K562 (cell line): Measurements from ENCODE around the gene SPOCK3. TPM values are rescaled to one million over a fixed set of nuclear protein-coding genes. Genes with fewer than 3 reads are reported as not detected.

Experiments used
- ATAC-seq: fragments of 200-7000 bp; cut with Tn5 transposase; 3 replicates; pipeline ENCODE4 v1.9.1; 2020; ENCODE audit warnings: moderate library complexity
- BruUV-seq: library from RNA; stranded (reverse); fragments of 400-500 nt; replicated peaks from 2 replicates; lab custom pipeline; 2021; lab: Mats Ljungman, UMichigan
- CTCF ChIA-PET: fragments of 300-600 bp; formaldehyde crosslinking; extraction: SDS; loops from one replicate; lab custom pipeline; 2021; ENCODE audit warnings: low intra/inter-chr PET ratio; lab: Yijun Ruan, JAX
- POLR2A ChIA-PET: fragments of 300-600, 350-650 bp; sonication (Branson Sonifier 250); formaldehyde crosslinking; extraction: SDS; loops from one replicate; lab custom pipeline; 2021; ENCODE audit warnings: antibody characterized with exemption, inconsistent platforms; lab: Yijun Ruan, JAX
- DNase-seq, 4 experiments: peaks; one replicate each; pipeline versions ENCODE4 v3.0.0 to v3.0.0-alpha.2; 2011 to 2018; ENCODE audit warnings: low spot score in 3 of 4, mixed read lengths in 3 of 4; ENCODE audit errors: extremely low read depth in 1 of 4
- FAIRE-seq: peaks from 2 replicates; lab custom pipeline; 2011; peaks lifted over from hg19 to GRCh38; lab: Jason Lieb, UNC
- H2AFZ ChIP-seq: 2 replicates; pipeline ENCODE4 v1.6.0; 2011; ENCODE audit warnings: low read depth, low read length, control low read depth, inconsistent platforms
- H3K27ac ChIP-seq: fragments of 200-600 bp; 3 replicates; pipeline ENCODE4 v1.8.0; 2011; ENCODE audit warnings: low read depth, mild to moderate bottlenecking, control low read depth, inconsistent platforms, low read length, moderate library complexity, mixed read lengths; ENCODE audit errors: extremely low read depth
- H3K27me3 ChIP-seq, 2 experiments: fragments of 300-600 bp in 1 of 2; 2 replicates in 1 of 2; 3 replicates in 1 of 2; pipeline versions ENCODE4 v1.6.0 to v1.8.0; 2011; ENCODE audit warnings: inconsistent platforms in 2 of 2, low read length in 2 of 2, mild to moderate bottlenecking in 1 of 2, mixed read lengths in 1 of 2, moderate library complexity in 1 of 2; ENCODE audit not compliant: control insufficient read depth in 2 of 2, insufficient read depth in 2 of 2
- H3K36me3 ChIP-seq: fragments of 300-600 bp; 3 replicates; pipeline ENCODE4 v1.8.0; 2011; ENCODE audit warnings: mild to moderate bottlenecking, low read length, inconsistent platforms; ENCODE audit not compliant: control insufficient read depth, insufficient read depth
- H3K4me1 ChIP-seq, 2 experiments: fragments of 200-600 bp in 1 of 2; replicated peaks in 1 of 2; 2 replicates in 1 of 2; 3 replicates in 1 of 2; pipeline versions ENCODE4 v1.5.1 to v1.8.0; 2011; ENCODE audit warnings: inconsistent platforms in 2 of 2, low read length in 2 of 2, mild to moderate bottlenecking in 1 of 2, mixed read lengths in 1 of 2, moderate library complexity in 1 of 2; ENCODE audit not compliant: control insufficient read depth in 2 of 2, insufficient read depth in 2 of 2
- H3K4me2 ChIP-seq: 2 replicates; pipeline ENCODE4 v1.6.1; 2011; ENCODE audit warnings: low read length, control low read depth, inconsistent platforms, mixed read lengths; ENCODE audit not compliant: insufficient read depth
- H3K4me3 ChIP-seq: fragments of 200-600 bp; sonication (generic), shearing (Covaris generic); 2 replicates; pipeline ENCODE4 v1.5.1; 2016; ENCODE audit warnings: control low read depth, inconsistent platforms
- H3K79me2 ChIP-seq: fragments of 200-600 bp; 3 replicates; pipeline ENCODE4 v1.8.0; 2011; ENCODE audit warnings: low read length, inconsistent platforms; ENCODE audit not compliant: control insufficient read depth, insufficient read depth
- H3K9ac ChIP-seq, 2 experiments: 2 replicates each; pipeline versions ENCODE4 v1.6.0 to v1.6.1; 2011; ENCODE audit warnings: low read depth in 2 of 2, low read length in 2 of 2, control low read depth in 1 of 2, inconsistent platforms in 1 of 2, mild to moderate bottlenecking in 1 of 2, mixed read lengths in 1 of 2; ENCODE audit not compliant: insufficient read depth in 1 of 2
- H3K9me1 ChIP-seq: one replicate; pipeline ENCODE4 v1.6.0; 2011; ENCODE audit warnings: inconsistent platforms, mild to moderate bottlenecking, low read length, moderate library complexity; ENCODE audit not compliant: control insufficient read depth, insufficient read depth
- H3K9me3 ChIP-seq: replicated peaks from 2 replicates; pipeline ENCODE4 v1.5.1; 2011; ENCODE audit warnings: low read depth, low read length, inconsistent platforms; ENCODE audit not compliant: control insufficient read depth, insufficient read depth
- H4K20me1 ChIP-seq: replicated peaks from 2 replicates; pipeline ENCODE4 v1.6.1; 2011; ENCODE audit warnings: low read length, inconsistent platforms, mixed read lengths; ENCODE audit not compliant: control insufficient read depth, insufficient read depth
- ARID1B ChIP-seq: fragments of 450-650 bp; IDR thresholded peaks from 2 replicates; pipeline ENCODE4 v1.6.1; 2016; ENCODE audit warnings: antibody characterized with exemption, mild to moderate bottlenecking, inconsistent platforms
- ASH1L ChIP-seq: fragments of 450-650 bp; IDR thresholded peaks from 2 replicates; pipeline ENCODE4 v1.6.1; 2018; ENCODE audit warnings: borderline replicate concordance, mild to moderate bottlenecking, low read depth; ENCODE audit not compliant: partially characterized antibody
- CREM ChIP-seq: IDR thresholded peaks from 2 replicates; pipeline ENCODE4 v1.6.1; 2014; ENCODE audit warnings: antibody characterized with exemption, low read depth
- FIP1L1 ChIP-seq: fragments of 200-400 bp; formaldehyde crosslinking; IDR thresholded peaks from 2 replicates; pipeline ENCODE4 v1.6.1; 2018; ENCODE audit warnings: mild to moderate bottlenecking, low read depth, low read length; ENCODE audit not compliant: poor library complexity, severe bottlenecking
- IRF9 ChIP-seq: fragments of 450-650 bp; IDR thresholded peaks from 2 replicates; pipeline ENCODE4 v1.6.1; 2016; ENCODE audit warnings: missing biosample characterization, missing genetic modification characterization
- NCOA6 ChIP-seq: fragments of 450-650 bp; IDR thresholded peaks from 2 replicates; pipeline ENCODE4 v1.6.1; 2017; ENCODE audit warnings: mild to moderate bottlenecking
- RAD21 ChIP-seq, 2 experiments: fragments of 250-450 bp in 1 of 2; fragments of 450-650 bp in 1 of 2; sonication (Bioruptor Pico) in 1 of 2; formaldehyde crosslinking in 1 of 2; IDR thresholded peaks in 1 of 2; conservative IDR thresholded peaks in 1 of 2; 2 replicates each; pipeline versions ENCODE4 v1.4.0 to v1.8.0; 2020 to 2022; ENCODE audit warnings: mild to moderate bottlenecking in 2 of 2, moderate library complexity in 1 of 2
- RAD51 ChIP-seq: fragments of 450-650 bp; IDR thresholded peaks from 2 replicates; pipeline ENCODE4 v1.7.1; 2016; ENCODE audit warnings: low read depth, mild to moderate bottlenecking, borderline replicate concordance
- SOX6 ChIP-seq: fragments of 450-650 bp; IDR thresholded peaks from 2 replicates; pipeline ENCODE4 v1.6.1; 2014; ENCODE audit warnings: mild to moderate bottlenecking
- TCF7 ChIP-seq: sonication (generic); IDR thresholded peaks from 2 replicates; pipeline ENCODE4 v1.6.1; 2016; ENCODE audit warnings: antibody characterized with exemption, borderline replicate concordance
- ZBTB8A ChIP-seq: fragments of 450-650 bp; IDR thresholded peaks from 2 replicates; pipeline ENCODE4 v1.6.1; 2018; ENCODE audit warnings: mild to moderate bottlenecking, moderate library complexity; ENCODE audit not compliant: partially characterized antibody
- ZNF639 ChIP-seq, 2 experiments: fragments of 200-800 bp in 1 of 2; sonication (Bioruptor generic) in 1 of 2; sonication (generic) in 1 of 2; formaldehyde crosslinking in 1 of 2; IDR thresholded peaks in 1 of 2; conservative IDR thresholded peaks in 1 of 2; 2 replicates each; pipeline versions ENCODE4 v1.5.0 to v1.6.1; 2016 to 2020; ENCODE audit warnings: missing compliant biosample characterization in 1 of 2, missing genetic modification characterization in 1 of 2, missing genetic modification reagents in 1 of 2
- WGBS: fragments of 100-300 bp; shearing (Covaris generic); methylation state at CpG from one replicate; pipeline ENCODE4 v1.1.6; 2016; ENCODE audit warnings: low coverage, mixed read lengths; ENCODE audit not compliant: insufficient coverage; ENCODE audit errors: missing lambda C conversion rate; 5-methylcytosine and 5-hydroxymethylcytosine counted together
- in situ Hi-C: fragments of 300-500 bp; cut with MboI; formaldehyde crosslinking; loops from 4 replicates; pipeline ENCODE4 v1.15.0; 2018; ENCODE audit warnings: inconsistent platforms, mixed read lengths
- intact Hi-C: fragments of 100-400 bp; cut with micrococcal nuclease; formaldehyde crosslinking; loops from 2 replicates; pipeline ENCODE4 v1.14.2; 2022
- polyA plus RNA-seq, 8 experiments: library from polyadenylated mRNA; depleted of rRNA in 4 of 8; stranded (reverse) in 5 of 8; unstranded in 3 of 8; fragments of >200 nt; fragmentation: Nextera tagmentation in 2 of 8; fragmentation: Illumina TruSeq in 1 of 8; extraction: Ambion mirVana in 2 of 8; extraction: Trizol in 1 of 8; gene quantifications; 2 replicates each; pipeline versions ENCODE4 v1.2.1 to v1.2.3, GENCODE V29; 2011 to 2014; ENCODE audit warnings: inconsistent platforms in 1 of 8, missing spikeins in 1 of 8
- total RNA-seq, 7 experiments: library from RNA; depleted of rRNA in 6 of 7; stranded (reverse); fragments of >200 nt in 6 of 7; fragmentation: Illumina TruSeq in 2 of 7; extraction: Trizol in 2 of 7; gene quantifications; 2 replicates each; pipeline versions ENCODE4 v1.2.1 to v1.2.3, GENCODE V29; 2011 to 2021; ENCODE audit warnings: low replicate concordance in 1 of 7
- TF ChIP-seq, protein P1 (sequence below): fragments of 250-450 bp; sonication (Bioruptor Pico); IDR thresholded peaks from 2 replicates; pipeline ENCODE4 v1.4.0; 2020; ENCODE audit warnings: mild to moderate bottlenecking, moderate library complexity

The SPOCK3 gene
- total and polyA plus RNA-seq, 9 of the 15 experiments (the other 6 are each of a cell fraction or from before 2014, with no cell fraction given): not detected

DNA sequence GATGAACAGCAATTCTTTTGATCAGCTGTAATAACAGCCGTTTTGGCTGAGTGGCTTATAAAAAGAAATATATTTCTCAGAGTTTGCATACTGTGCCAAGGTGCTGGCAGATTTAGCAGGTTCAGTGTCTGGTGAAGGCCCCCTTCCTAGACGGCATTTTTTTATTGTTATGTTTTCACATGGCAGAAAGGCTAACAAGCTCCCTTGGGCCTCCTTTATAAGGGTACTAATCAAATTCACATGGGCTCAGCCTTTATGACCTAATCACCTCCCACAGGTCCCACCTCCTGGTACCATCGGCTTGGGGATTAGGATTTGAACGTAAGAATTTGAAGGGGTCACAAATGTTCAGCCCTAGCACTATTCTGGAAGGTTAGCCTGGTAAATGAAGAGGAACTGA lies 431.9 kb downstream of the SPOCK3 start:
- no peaks in the 10 kb centered on the region for H4K20me1 ChIP-seq
- DNase-seq (no peak), FAIRE-seq (no peak), ATAC-seq (no peak)
- H3K4me2 ChIP-seq: no peak overlapping the region
- in situ Hi-C loops: no loop called here
- no peaks in the 10 kb centered on the region; the same call in 1 of the 2 replicates for H3K9me3 ChIP-seq
- H3K4me3 ChIP-seq: no peak overlapping the region
- no peaks in the 10 kb centered on the region for H3K4me1 ChIP-seq
- no peak overlapping the region for H3K27ac ChIP-seq
- H3K9me1 ChIP-seq: no peaks in the 10 kb centered on the region
- ChIA-PET CTCF (no interaction called here), POLR2A (no interaction called here)
- TF ChIP-seq FIP1L1 (no peak), ARID1B (no peak), IRF9 (tag) (no peak)
- BruUV-seq: no TSS peak
- intact Hi-C loops: no loop called here
- no peak overlapping the region for H3K9ac ChIP-seq
- no peak overlapping the region for H2AFZ ChIP-seq
- 2% methylated on average over 4 of the region's 4 CpGs for WGBS
- no peaks in the 10 kb centered on the region for H3K79me2 ChIP-seq
- no peaks in the 10 kb centered on the region for H3K27me3 ChIP-seq
- H3K36me3 ChIP-seq: no peaks in the 10 kb centered on the region

DNA sequence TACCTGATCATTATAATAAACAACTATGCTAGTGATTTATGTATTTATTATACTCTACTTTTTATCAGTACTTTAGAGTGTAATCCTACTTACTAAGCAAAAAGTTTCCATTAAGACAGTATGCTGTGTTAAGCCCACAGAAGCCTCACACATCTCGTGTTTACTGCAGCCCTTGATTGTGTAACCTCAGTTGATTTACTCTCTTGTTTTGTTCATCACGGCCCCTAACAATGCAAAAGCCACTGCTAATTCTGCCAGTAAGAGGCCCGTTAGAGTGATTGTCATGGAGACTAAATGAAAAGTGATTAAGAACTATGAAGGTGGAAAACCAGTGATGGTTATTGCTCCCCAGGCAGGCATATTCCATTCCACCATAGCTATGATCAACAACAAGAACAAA lies 436.2 kb downstream of the SPOCK3 start:
- H3K9me3 ChIP-seq: no peaks in the 10 kb centered on the region
- CTCF ChIA-PET: no interaction called here
- H3K36me3 ChIP-seq: no peaks in the 10 kb centered on the region
- H3K4me1 ChIP-seq: no peaks in the 10 kb centered on the region
- DNase-seq (no peak), ATAC-seq (no peak), FAIRE-seq (no peak)
- H3K4me3 ChIP-seq: no peak overlapping the region
- 0% methylated on average over 3 of the region's 3 CpGs for WGBS
- H2AFZ ChIP-seq: no peak overlapping the region
- H3K27me3 ChIP-seq: no peaks in the 10 kb centered on the region
- H4K20me1 ChIP-seq: no peaks in the 10 kb centered on the region
- no peaks in the 10 kb centered on the region for H3K79me2 ChIP-seq
- H3K9me1 ChIP-seq: no peaks in the 10 kb centered on the region
- no TSS peak for BruUV-seq
- intact Hi-C loops (no loop called here), in situ Hi-C loops (no loop called here)
- POLR2A ChIA-PET: no interaction called here
- H3K9ac ChIP-seq: no peak overlapping the region
- H3K27ac ChIP-seq: no peak overlapping the region
- H3K4me2 ChIP-seq: no peak overlapping the region
- TF ChIP-seq TCF7 (no peak), ZNF639 (CRISPR knock-in tag; conservative IDR thresholded peaks at IDR 0.05 in 1 of 2, IDR thresholded peaks at IDR 0.05 in 1 of 2) (no peak), SOX6 (no peak), NCOA6 (no peak), RAD21 (CRISPR knock-in tag; conservative IDR thresholded peaks at IDR 0.05 in 1 of 2, IDR thresholded peaks at IDR 0.05 in 1 of 2) (no peak), CREM (no peak), RAD51 (no peak), ZBTB8A (no peak), ASH1L (no peak)
- TF ChIP-seq, protein P1, sequence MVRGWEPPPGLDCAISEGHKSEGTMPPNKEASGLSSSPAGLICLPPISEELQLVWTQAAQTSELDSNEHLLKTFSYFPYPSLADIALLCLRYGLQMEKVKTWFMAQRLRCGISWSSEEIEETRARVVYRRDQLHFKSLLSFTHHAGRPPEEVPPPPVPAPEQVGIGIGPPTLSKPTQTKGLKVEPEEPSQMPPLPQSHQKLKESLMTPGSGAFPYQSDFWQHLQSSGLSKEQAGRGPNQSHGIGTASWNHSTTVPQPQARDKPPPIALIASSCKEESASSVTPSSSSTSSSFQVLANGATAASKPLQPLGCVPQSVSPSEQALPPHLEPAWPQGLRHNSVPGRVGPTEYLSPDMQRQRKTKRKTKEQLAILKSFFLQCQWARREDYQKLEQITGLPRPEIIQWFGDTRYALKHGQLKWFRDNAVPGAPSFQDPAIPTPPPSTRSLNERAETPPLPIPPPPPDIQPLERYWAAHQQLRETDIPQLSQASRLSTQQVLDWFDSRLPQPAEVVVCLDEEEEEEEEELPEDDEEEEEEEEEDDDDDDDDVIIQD: no peak
